IMR-90 (cell line): ENCODE results near the gene ADAMTS19.

Source experiments
- BHLHE40 ChIP-seq: fragments of 150-350 bp; IDR thresholded peaks from 2 replicates; pipeline ENCODE4 v1.6.1; 2016; ENCODE audit warnings: mild to moderate bottlenecking, low read depth, low read length
- CEBPB ChIP-seq: IDR thresholded peaks from 2 replicates; pipeline ENCODE4 v1.6.1; 2012; ENCODE audit warnings: low read depth, low read length, improper control_type of control experiment
- MAFK ChIP-seq: IDR thresholded peaks from 2 replicates; pipeline ENCODE4 v1.6.1; 2012; ENCODE audit warnings: low read depth, low read length, improper control_type of control experiment
- NFE2L2 ChIP-seq: fragments of 150-350 bp; IDR thresholded peaks from 2 replicates; pipeline ENCODE4 v1.6.1; 2016; ENCODE audit warnings: low read depth, mild to moderate bottlenecking, low read length
- POLR2A ChIP-seq: IDR thresholded peaks from 2 replicates; pipeline ENCODE4 v1.6.1; 2012; ENCODE audit warnings: mild to moderate bottlenecking, low read depth, low read length
- RAD21 ChIP-seq: IDR thresholded peaks from 2 replicates; pipeline ENCODE4 v1.6.1; 2012; ENCODE audit warnings: low read length, improper control_type of control experiment
- RCOR1 ChIP-seq: IDR thresholded peaks from 2 replicates; pipeline ENCODE4 v1.6.1; 2012; ENCODE audit warnings: mild to moderate bottlenecking, low read length, improper control_type of control experiment; ENCODE audit not compliant: insufficient replicate concordance
- RFX5 ChIP-seq: IDR thresholded peaks from 2 replicates; pipeline ENCODE4 v1.8.0; 2012; ENCODE audit warnings: low read depth, mild to moderate bottlenecking, low read length, moderate library complexity
- SMC3 ChIP-seq: fragments of 150-350 bp; IDR thresholded peaks from 2 replicates; pipeline ENCODE4 v1.6.1; 2016; ENCODE audit warnings: low read depth, mild to moderate bottlenecking, antibody characterized with exemption, low read length, moderate library complexity
- TF ChIP-seq, protein P1 (sequence below): conservative IDR thresholded peaks from 2 replicates; pipeline ENCODE4 v1.5.1; 2012; ENCODE audit warnings: mild to moderate bottlenecking, low read depth, low read length, improper control_type of control experiment

DNA sequence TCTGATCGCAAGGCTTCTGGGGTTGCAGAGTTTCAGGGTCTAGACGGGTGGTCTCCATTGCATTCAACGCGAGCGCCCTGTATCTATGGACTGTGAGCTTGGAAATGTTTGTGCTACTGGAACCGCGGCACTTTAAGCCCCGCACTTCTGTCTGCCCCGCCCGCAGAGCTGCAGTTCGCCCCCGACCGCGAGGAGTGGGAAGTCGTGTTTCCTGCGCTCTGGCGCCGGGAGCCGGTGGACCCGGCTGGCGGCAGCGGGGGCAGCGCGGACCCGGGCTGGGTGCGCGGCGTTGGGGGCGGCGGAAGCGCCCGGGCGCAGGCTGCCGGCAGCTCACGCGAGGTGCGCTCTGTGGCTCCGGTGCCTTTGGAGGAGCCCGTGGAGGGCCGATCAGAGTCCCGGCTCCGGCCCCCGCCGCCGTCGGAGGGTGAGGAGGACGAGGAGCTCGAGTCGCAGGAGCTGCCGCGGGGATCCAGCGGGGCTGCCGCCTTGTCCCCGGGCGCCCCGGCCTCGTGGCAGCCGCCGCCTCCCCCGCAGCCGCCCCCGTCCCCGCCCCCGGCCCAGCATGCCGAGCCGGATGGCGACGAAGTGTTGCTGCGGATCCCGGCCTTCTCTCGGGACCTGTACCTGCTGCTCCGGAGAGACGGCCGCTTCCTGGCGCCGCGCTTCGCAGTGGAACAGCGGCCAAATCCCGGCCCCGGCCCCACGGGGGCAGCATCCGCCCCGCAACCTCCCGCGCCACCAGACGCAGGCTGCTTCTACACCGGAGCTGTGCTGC is 1.0 kb downstream of the ADAMTS19 start:
- TF ChIP-seq, protein P1, sequence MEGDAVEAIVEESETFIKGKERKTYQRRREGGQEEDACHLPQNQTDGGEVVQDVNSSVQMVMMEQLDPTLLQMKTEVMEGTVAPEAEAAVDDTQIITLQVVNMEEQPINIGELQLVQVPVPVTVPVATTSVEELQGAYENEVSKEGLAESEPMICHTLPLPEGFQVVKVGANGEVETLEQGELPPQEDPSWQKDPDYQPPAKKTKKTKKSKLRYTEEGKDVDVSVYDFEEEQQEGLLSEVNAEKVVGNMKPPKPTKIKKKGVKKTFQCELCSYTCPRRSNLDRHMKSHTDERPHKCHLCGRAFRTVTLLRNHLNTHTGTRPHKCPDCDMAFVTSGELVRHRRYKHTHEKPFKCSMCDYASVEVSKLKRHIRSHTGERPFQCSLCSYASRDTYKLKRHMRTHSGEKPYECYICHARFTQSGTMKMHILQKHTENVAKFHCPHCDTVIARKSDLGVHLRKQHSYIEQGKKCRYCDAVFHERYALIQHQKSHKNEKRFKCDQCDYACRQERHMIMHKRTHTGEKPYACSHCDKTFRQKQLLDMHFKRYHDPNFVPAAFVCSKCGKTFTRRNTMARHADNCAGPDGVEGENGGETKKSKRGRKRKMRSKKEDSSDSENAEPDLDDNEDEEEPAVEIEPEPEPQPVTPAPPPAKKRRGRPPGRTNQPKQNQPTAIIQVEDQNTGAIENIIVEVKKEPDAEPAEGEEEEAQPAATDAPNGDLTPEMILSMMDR, result no peak
- TF ChIP-seq SMC3 (no peak), MAFK (no peak), RCOR1 (no peak), RAD21 (no peak), RFX5 (no peak), BHLHE40 (no peak), CEBPB (no peak), POLR2A (no peak), NFE2L2 (no peak)
